CMK (cell line): ENCODE results near the gene EFHC2.

Experiments
- DNase-seq: peaks from one replicate; pipeline ENCODE4 v3.0.0-alpha.2; 2010; ENCODE audit warnings: low read depth

EFHC2 gene

DNA sequence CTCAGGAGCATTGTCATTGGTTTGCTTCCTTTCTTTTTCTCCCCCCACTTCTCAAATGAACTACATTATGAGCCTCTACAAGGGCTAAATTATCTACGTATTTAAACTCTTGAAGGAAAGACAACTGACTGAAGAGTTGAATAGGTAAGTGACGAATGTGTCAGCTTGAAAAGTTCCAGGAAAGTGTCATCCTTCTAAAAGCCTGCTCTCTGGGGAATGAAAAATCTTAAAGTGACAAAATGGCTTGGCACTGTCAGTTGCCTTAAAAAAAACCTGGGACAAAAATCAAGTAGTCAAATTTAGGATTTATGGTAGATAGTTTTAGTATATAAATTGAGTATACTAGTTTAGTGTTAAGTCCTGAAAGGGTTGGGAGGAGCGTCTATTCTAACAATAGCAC lies 196.3 kb downstream of the EFHC2 start:
- no peak for DNase-seq

DNA sequence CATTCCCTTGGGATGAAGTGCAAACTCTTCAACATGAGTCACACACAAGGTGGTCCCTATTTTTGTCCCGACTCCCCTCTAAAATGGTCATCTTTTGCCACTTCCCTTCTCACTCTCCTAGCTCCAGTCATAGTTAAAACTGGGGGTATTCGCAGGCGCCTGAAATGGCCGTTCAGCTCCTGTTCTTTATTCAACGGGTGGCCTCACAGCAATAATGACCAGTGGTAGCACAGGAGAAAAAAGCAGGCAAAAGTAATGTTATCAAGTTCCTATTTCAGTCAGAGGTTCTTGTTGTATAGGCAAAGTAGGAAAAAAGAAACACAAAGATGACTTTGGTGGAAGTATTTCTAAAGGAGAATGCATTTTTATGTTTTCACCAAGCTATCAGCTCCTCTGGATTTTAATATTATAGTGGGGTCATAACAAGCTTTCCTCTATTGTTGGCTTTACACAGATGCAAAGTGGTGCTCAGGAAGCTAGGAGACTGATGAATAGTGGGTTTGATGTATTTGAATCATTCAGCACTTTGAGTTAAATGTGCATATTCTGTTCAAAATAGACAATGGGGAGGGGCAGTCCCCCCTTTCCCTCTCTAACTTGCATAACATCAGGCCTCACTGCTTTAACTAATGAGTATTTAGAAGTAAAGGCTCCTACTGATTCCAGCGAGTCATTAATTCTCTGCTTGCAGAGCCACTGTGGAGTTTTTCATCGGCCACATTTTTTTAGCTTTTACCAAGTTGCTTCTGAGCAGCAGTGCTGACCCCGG lies 199.1 kb downstream of the EFHC2 start:
- no peak for DNase-seq

DNA sequence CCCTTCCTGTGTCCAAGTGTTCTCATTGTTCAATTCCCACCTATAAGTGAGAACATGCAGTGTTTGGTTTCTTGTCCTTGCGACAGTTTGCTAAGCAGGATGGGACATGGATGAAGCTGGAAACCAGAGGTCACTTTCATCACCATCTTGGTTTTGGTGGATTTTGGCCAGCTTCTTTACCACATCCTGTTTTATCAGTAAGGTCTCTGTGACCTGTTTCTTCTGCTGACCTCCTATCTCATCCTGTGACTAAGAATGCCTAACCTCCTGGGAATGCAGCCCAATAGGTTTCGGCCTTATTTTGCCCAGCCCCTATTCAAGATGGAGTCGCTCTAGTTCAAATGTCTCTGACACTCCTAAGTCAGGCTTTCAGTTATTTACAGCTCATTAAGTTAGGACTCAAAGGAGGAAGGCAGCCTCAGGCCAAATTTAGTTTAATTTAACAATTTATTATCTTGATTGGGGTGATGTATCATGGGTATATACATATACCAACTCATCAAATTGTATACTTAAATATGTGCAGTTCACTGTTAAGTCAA lies 200.3 kb downstream of the EFHC2 start:
- DNase-seq = no peak

DNA sequence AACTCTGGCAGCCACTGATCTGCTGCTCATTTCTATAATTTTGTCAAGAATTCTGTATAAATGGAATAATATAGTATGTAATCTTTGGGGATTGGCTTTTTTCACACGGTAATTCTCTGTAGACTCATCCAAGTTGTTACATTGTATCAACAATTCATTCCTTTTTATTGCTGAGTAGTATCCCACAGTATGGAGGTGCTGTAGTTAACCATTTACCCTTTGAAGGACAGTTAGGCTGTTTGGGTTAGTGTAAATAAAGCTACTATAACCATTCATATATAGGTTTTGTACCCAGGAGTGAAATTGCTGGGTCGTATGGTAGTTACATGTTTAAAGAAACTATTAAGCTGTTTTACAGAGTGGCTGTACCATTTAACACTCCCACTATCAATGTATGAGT lies 213.3 kb downstream of the EFHC2 start:
- DNase-seq = no peak

DNA sequence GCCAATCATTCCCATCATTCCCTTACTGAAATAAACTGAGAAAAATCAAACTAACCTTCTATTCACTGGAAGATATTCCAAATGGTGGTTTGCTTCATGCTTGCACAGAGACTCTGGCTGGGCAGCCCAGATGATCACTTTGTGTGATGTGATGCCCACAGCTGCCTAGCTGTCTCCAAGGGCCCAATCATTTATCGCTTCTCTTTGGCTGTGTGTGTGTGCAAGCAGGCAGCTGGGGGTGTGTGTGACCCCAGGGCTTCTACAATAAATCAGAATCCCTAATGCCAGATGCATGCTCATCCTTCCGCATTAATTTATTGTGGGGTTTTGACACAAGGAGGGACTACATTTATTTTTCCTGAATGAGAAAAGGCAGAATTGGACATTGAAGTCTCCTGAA lies 230.1 kb downstream of the EFHC2 start:
- no peak for DNase-seq

DNA sequence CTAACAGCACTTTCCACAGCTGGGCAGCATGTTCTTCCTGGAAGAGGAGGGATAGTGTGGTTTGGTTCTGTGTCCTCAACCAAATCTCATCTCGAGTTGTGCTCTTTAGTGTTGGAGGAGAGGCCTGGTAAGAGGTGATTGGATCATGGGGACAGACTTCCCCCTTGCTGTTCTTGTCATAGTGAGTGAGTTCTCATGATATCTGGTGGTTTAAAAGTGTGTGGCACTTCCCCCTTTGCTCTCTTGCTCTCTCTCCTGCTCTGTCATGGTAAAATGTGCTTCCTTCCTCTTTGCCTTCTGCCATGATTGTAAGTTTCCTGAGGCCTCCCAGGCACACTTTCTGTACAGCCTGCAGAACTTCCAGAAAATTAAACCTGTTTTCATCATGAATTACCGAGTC lies 236.6 kb downstream of the EFHC2 start:
- DNase-seq = peak; percentile 44

DNA sequence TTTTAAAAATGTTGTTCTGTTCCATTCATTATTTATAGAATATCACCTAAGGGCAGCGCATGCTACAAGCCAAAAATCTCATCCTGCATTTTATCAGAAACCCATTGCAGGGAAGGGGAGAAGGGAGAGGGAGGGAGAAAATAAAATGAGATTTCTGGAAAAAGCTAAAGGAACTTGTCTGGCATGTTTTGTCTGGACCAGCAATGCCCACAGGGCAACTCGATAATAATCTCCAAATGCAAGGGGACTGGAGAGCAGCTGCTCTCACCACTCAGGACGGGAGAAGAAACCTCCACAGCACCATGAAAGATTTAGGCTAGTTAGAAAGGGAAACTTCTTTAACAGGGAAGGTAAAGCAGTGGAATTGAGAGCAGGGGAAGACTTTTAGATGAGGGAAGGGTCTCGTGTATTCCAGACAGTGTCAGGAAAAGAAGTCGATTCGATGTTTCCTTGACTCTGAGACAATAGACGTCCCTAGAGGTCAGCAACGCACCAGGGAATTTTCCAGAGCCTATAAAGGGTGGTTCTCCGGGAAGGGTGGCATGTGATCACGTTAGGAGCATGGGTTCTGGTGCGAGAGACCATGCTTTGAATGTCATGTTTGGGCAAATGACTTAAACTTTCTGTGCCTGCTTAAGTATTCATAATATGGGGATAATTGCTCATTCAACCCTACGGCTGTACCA lies 238.1 kb downstream of the EFHC2 start:
- no peak for DNase-seq

DNA sequence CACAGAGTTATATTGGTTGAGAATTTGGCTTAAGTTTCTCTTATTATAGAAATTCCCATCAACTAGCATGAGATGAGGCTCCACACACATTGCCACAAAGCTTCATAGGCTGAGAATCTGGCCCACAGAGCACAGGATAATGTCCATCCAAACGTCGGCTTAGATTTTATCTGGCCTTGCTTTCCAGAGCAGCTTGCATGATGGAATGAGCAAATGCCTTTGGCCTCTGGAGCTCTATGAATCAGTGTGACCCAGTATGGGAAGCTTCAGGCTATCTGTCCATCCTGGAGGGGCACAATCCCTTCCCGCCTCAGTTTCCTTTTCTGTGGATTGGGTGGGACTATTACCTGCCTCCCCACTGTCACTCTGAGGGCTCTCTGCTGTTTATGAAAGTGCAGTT lies 238.8 kb downstream of the EFHC2 start:
- DNase-seq = no peak

DNA sequence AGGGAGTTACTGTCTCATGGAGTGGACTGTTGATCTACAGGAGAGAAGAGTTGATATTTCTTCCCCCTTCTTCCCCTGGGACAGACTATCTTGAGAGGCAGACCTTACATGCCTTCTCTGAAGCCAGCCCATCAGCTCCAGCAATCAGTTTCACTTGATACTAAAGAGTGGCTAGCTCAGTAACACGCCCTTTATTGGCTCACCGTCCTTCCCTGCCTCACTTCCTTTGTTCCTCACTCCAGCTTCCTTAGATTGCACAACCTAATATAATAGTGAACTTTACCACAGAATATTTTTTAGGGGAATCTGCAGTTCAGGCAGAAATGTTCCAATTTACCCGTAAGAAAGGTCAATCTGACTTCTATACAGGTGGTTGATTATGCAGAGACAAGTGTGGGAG lies 242.2 kb downstream of the EFHC2 start:
- DNase-seq = no peak

DNA sequence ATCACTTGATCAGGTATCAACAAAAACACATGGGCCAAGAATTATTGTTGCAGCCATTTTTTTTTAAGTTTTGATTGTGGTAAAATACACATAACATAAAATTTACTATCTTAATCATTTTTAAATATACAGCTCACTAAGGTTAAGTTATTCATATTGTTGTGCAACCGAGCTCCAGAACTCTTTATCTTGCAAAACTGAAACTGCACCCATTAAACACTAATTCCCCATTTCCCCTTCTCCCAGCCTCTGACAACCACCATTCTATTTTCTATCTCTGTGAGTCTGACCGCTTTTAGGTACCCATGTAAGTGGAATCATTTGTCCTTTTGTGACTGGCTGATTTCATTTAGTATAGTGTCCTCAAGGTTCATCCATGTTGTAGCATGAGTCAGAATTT lies 244.1 kb downstream of the EFHC2 start:
- DNase-seq = no peak
